ENCODE measurements around the gene C7orf33. TPM values are rescaled to one million over a fixed set of nuclear protein-coding genes. Genes with fewer than 3 reads are reported as not detected.
"Not testable (repeated sequence)": the region's sequence is repeated elsewhere in the genome, so short reads cannot be mapped to it uniquely, and the experiment has no call there.

Gene C7orf33
- polyA plus RNA-seq, 4 donors, result not detected

DNA sequence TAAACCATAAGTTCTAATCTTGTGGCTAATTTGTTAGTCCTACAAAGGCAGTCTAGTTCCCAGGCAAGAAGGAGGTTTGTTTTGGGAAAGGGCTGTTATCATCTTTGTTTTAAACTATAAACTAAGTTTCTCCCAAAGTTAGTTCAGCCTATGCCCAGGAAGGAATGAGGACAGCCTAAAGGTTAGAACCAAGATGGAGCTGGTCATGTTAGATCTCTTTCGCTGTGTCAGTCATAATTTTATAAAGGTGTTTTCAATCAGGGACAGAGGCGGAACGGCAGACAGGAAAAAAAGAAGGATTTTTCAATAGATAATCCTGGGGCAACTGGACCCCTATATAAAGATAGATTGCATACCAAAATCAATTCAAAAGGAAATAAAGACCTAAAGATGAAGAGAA, 19.6 kb upstream of the C7orf33 start:
- H3K36me3 ChIP-seq (ENCODE audit: control insufficient read depth in 3 of 3, insufficient read depth in 2 of 3, low read depth in 1 of 3, low read length in 3 of 3); FAIRE-seq; H3K4me1 ChIP-seq (ENCODE audit: control insufficient read depth in 3 of 3, insufficient read depth in 2 of 3, low read depth in 1 of 3, low read length in 2 of 3); H3K4me3 ChIP-seq (ENCODE audit: low read depth in 1 of 3, low read length in 3 of 3); H3K27ac ChIP-seq (ENCODE audit: low read depth in 1 of 3, low read length in 2 of 3); H3K9me3 ChIP-seq (ENCODE audit: control insufficient read depth in 2 of 2, insufficient read depth in 1 of 2, low read depth in 1 of 2, low read length in 1 of 2); H3K27me3 ChIP-seq (ENCODE audit: control insufficient read depth in 3 of 3, insufficient read depth in 3 of 3, low read length in 3 of 3); DNase-seq: not testable (repeated sequence)
- 92 to 99% (median 94%) methylated on average over 3 of the region's 3 CpGs for WGBS, 3 donors

DNA sequence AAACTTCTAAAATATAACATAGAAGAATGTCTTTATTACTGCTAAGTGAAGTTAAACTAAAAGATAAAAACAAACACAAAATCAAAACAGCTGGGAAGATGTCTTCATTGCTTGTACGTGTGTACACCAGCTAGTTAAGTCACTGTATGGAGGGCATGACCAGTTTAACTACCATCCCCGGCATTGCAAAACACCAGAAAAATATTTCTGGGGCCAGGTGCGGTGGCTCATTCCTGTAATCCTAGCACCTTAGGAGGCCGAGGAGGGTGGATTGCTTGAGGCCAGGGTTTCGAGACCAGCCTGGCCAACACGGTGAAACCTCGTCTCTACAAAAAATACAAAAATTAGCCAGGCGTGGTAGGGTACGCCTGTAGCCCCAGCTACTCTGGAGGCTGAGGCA, 19.2 kb upstream of the C7orf33 start:
- no peak for FAIRE-seq

DNA sequence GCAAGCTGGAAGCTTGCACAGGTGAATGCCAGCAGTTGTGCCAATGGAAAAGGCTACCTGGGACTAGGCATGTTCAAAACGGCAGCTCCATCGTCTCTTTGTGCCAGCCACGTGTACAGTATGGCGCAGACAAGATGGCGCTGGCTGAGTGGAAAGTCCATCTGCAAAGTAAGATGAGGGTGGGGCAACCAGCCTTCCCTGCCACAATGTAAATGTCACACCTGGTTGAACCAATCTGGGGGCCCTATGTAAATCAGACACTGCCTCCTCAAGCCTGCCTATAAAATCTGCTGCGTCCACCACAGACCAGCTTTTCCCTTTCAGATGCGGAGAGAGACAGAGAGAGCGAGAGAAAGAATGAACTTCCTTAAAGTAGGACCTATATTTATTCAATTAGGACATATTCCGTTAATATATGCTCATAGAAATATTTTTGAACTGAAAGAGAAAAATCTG, 18.5 kb upstream of the C7orf33 start:
- WGBS, 3 donors, result 85 to 88% (median 87%) methylated on average over 9 of the region's 9 CpGs
- H3K4me1 ChIP-seq (ENCODE audit: control insufficient read depth in 3 of 3, insufficient read depth in 2 of 3, low read depth in 1 of 3, low read length in 2 of 3), result no peaks in the 10 kb centered on the region
- FAIRE-seq, result no peak

More for the DNA sequence above, 19.2 kb upstream of the C7orf33 start:
- Histone ChIP-seq H3K27me3 (ENCODE audit: control insufficient read depth in 3 of 3, insufficient read depth in 3 of 3, low read length in 3 of 3) (no peaks in the 10 kb centered on the region), H3K4me3 (ENCODE audit: low read depth in 1 of 3, low read length in 3 of 3) (no peak overlapping the region), H3K36me3 (ENCODE audit: control insufficient read depth in 3 of 3, insufficient read depth in 2 of 3, low read depth in 1 of 3, low read length in 3 of 3) (no peaks in the 10 kb centered on the region), H3K4me1 (ENCODE audit: control insufficient read depth in 3 of 3, insufficient read depth in 2 of 3, low read depth in 1 of 3, low read length in 2 of 3) (peaks cover 0 to under 1% (median 0%) of the 10 kb centered on the region in 3 donors), H3K27ac (ENCODE audit: low read depth in 1 of 3, low read length in 2 of 3) (no peak overlapping the region), H3K9me3 (ENCODE audit: control insufficient read depth in 2 of 2, insufficient read depth in 1 of 2, low read depth in 1 of 2, low read length in 1 of 2) (no peaks in the 10 kb centered on the region)
- WGBS, 3 donors, result 85 to 90% (median 85%) methylated on average over 9 of the region's 9 CpGs
- DNase-seq, result no peak

DNA sequence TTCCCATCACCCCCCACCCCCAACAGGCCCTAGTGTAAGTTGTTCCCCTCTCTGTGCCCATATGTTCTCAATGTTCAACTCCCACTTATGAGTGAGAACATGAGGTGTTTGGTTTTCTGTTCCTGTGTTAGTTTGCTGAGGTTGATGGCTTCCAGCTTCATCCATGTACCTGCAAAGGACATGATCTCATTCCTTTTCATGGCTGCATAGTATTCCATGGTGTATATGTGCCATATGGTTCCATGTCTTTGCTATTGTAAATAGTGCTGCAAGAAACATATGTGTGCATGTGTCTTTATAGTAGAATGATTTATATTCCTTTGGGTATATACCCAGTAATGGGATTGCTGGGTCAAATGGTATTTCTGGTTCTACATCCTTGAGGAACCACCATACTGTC, 17.0 kb upstream of the C7orf33 start:
- not testable (repeated sequence) for H3K27ac ChIP-seq (ENCODE audit: low read depth in 1 of 3, low read length in 2 of 3); FAIRE-seq; H3K9me3 ChIP-seq (ENCODE audit: control insufficient read depth in 2 of 2, insufficient read depth in 1 of 2, low read depth in 1 of 2, low read length in 1 of 2); H3K4me1 ChIP-seq (ENCODE audit: control insufficient read depth in 3 of 3, insufficient read depth in 2 of 3, low read depth in 1 of 3, low read length in 2 of 3); DNase-seq; H3K4me3 ChIP-seq (ENCODE audit: low read depth in 1 of 3, low read length in 3 of 3); H3K27me3 ChIP-seq (ENCODE audit: control insufficient read depth in 3 of 3, insufficient read depth in 3 of 3, low read length in 3 of 3); H3K36me3 ChIP-seq (ENCODE audit: control insufficient read depth in 3 of 3, insufficient read depth in 2 of 3, low read depth in 1 of 3, low read length in 3 of 3)

More for the DNA sequence above, 18.5 kb upstream of the C7orf33 start:
- no peak overlapping the region for H3K27ac ChIP-seq (ENCODE audit: low read depth in 1 of 3, low read length in 2 of 3)
- H3K36me3 ChIP-seq (ENCODE audit: control insufficient read depth in 3 of 3, insufficient read depth in 2 of 3, low read depth in 1 of 3, low read length in 3 of 3), result no peaks in the 10 kb centered on the region
- H3K27me3 ChIP-seq (ENCODE audit: control insufficient read depth in 3 of 3, insufficient read depth in 3 of 3, low read length in 3 of 3), result no peaks in the 10 kb centered on the region
- H3K4me3 ChIP-seq (ENCODE audit: low read depth in 1 of 3, low read length in 3 of 3), result no peak overlapping the region
- DNase-seq, result no peak
- no peaks in the 10 kb centered on the region for H3K9me3 ChIP-seq (ENCODE audit: control insufficient read depth in 2 of 2, insufficient read depth in 1 of 2, low read depth in 1 of 2, low read length in 1 of 2)

DNA sequence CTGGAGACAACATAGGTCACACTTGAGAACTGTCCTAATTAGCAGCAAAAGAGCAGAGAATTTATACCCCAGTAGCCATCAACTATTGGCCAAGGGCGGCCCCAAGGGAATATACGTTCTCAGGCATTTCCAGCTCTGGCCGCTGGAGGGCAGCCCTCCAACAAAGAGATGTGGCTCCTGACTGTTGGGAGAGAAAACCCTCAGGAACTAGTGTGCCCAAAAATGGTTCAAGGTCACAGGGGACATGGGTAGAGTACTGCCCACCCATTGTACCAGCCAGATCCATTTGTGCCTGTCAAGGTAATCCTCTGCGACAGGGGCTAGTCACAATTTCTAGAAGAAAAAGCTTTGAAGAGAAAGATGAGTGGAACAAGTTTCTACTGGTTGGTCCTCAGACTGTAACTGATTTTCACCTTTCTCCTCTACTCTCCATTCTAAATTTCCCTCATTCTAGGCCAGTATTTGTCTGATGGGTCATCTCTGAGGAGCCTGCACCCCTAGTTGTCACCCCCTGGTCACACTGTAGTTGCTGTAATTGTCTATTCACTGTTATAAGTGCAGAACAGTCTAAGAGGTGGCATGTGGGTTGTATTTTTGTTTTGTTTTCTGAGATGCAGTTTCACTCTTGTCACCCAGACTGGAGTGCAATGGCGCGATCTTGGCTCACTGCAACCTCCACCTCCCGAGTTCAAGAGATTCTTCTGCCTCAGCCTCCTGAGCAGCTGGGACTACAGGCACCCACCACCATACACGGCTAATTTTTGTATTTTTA, 14.7 kb upstream of the C7orf33 start:
- H3K9me3 ChIP-seq (ENCODE audit: control insufficient read depth in 2 of 2, insufficient read depth in 1 of 2, low read depth in 1 of 2, low read length in 1 of 2), result no peaks in the 10 kb centered on the region
- FAIRE-seq, result no peak
- 36 to 46% (median 44%) methylated on average over 8 of the region's 8 CpGs for WGBS, 3 donors

DNA sequence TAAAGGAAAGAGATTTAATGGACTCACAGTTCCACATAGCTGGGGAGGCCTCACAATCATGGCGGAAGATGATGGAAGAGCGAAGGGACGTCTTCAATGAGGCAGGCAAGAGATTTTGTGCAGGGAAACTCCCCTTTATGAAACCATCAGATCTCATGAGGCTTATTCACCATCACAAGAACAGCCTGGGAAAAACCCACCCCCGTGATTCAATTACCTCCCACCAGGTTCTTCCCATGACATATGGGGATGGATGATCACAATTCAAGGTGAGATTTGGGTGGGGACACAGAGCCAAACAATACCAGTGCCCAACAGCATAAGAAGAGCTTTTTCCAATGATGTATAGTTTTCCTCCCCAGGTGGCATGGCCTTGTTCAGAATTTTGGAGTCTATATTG, 11.2 kb upstream of the C7orf33 start:
- DNase-seq, result no peak

More for the DNA sequence above, 14.7 kb upstream of the C7orf33 start:
- no peaks in the 10 kb centered on the region for H3K27me3 ChIP-seq (ENCODE audit: control insufficient read depth in 3 of 3, insufficient read depth in 3 of 3, low read length in 3 of 3)
- H3K36me3 ChIP-seq (ENCODE audit: control insufficient read depth in 3 of 3, insufficient read depth in 2 of 3, low read depth in 1 of 3, low read length in 3 of 3), result no peaks in the 10 kb centered on the region
- H3K4me1 ChIP-seq (ENCODE audit: control insufficient read depth in 3 of 3, insufficient read depth in 2 of 3, low read depth in 1 of 3, low read length in 2 of 3), result no peaks in the 10 kb centered on the region
- DNase-seq, result peak; percentile 62 to 73
- no peak overlapping the region for H3K27ac ChIP-seq (ENCODE audit: low read depth in 1 of 3, low read length in 2 of 3)
- H3K4me3 ChIP-seq (ENCODE audit: low read depth in 1 of 3, low read length in 3 of 3), result no peak overlapping the region

DNA sequence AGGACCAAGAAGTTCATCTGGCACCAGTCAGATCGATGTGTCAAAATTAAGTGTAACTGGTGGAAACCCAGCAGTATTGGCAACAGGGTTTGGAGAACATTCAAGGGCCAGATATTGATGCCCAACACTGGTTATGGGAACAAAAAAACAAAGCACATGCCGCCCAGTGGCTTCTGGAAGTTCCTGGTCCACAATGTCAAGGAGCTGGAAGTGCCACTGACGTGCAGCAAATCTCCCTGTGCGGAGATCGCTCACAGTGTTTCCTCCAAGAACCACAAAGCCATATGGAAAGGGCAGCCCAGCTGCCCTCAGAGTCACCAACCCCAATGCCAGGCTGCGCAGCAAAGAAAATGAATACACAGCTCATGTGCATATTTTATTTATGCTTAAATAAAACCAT, 10.1 kb upstream of the C7orf33 start:
- FAIRE-seq (no peak), DNase-seq (no peak)
- H3K36me3 ChIP-seq (ENCODE audit: control insufficient read depth in 3 of 3, insufficient read depth in 2 of 3, low read depth in 1 of 3, low read length in 3 of 3), result no peaks in the 10 kb centered on the region
- H3K4me1 ChIP-seq (ENCODE audit: control insufficient read depth in 3 of 3, insufficient read depth in 2 of 3, low read depth in 1 of 3, low read length in 2 of 3), result no peaks in the 10 kb centered on the region
- H3K27me3 ChIP-seq (ENCODE audit: control insufficient read depth in 3 of 3, insufficient read depth in 3 of 3, low read length in 3 of 3), result peaks cover 0 to 3% (median 0%) of the 10 kb centered on the region in 3 donors
- H3K27ac ChIP-seq (ENCODE audit: low read depth in 1 of 3, low read length in 2 of 3), result no peak overlapping the region
- H3K9me3 ChIP-seq (ENCODE audit: control insufficient read depth in 2 of 2, insufficient read depth in 1 of 2, low read depth in 1 of 2, low read length in 1 of 2), result no peaks in the 10 kb centered on the region
- H3K4me3 ChIP-seq (ENCODE audit: low read depth in 1 of 3, low read length in 3 of 3), result no peak overlapping the region
- 86 to 98% (median 94%) methylated on average over 6 of the region's 6 CpGs for WGBS, 3 donors

More for the DNA sequence above, 11.2 kb upstream of the C7orf33 start:
- WGBS, 3 donors, result 86 to 87% (median 86%) methylated on average over 4 of the region's 4 CpGs
- Histone ChIP-seq H3K4me1 (ENCODE audit: control insufficient read depth in 3 of 3, insufficient read depth in 2 of 3, low read depth in 1 of 3, low read length in 2 of 3) (no peaks in the 10 kb centered on the region), H3K9me3 (ENCODE audit: control insufficient read depth in 2 of 2, insufficient read depth in 1 of 2, low read depth in 1 of 2, low read length in 1 of 2) (no peaks in the 10 kb centered on the region), H3K27me3 (ENCODE audit: control insufficient read depth in 3 of 3, insufficient read depth in 3 of 3, low read length in 3 of 3) (peaks cover 0 to 3% (median 0%) of the 10 kb centered on the region in 3 donors), H3K36me3 (ENCODE audit: control insufficient read depth in 3 of 3, insufficient read depth in 2 of 3, low read depth in 1 of 3, low read length in 3 of 3) (no peaks in the 10 kb centered on the region), H3K27ac (ENCODE audit: low read depth in 1 of 3, low read length in 2 of 3) (no peak overlapping the region), H3K4me3 (ENCODE audit: low read depth in 1 of 3, low read length in 3 of 3) (no peak overlapping the region)
- no peak for FAIRE-seq

DNA sequence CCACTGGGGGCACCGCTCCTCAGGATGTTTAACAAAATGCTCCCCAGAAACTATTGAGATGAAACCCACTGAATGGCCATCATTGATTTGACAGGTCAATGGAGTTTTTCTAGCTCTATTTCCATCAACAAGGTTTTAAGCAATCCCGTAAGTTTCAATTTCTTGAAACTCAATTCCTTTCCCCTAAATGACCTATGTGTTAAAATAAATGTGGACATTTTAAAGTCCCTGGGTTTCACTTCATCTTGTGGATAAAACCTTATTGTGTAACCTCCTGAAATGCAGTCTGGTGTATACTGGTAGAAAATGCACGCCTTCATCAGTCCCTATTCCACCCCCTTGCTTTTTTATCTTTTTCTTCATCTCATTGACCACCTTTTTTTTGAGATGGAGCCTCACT, 8.9 kb upstream of the C7orf33 start:
- FAIRE-seq (no peak), DNase-seq (no peak)
- Histone ChIP-seq H3K9me3 (ENCODE audit: control insufficient read depth in 2 of 2, insufficient read depth in 1 of 2, low read depth in 1 of 2, low read length in 1 of 2) (no peaks in the 10 kb centered on the region), H3K4me3 (ENCODE audit: low read depth in 1 of 3, low read length in 3 of 3) (no peak overlapping the region), H3K27ac (ENCODE audit: low read depth in 1 of 3, low read length in 2 of 3) (no peak overlapping the region), H3K4me1 (ENCODE audit: control insufficient read depth in 3 of 3, insufficient read depth in 2 of 3, low read depth in 1 of 3, low read length in 2 of 3) (no peaks in the 10 kb centered on the region), H3K36me3 (ENCODE audit: control insufficient read depth in 3 of 3, insufficient read depth in 2 of 3, low read depth in 1 of 3, low read length in 3 of 3) (no peaks in the 10 kb centered on the region), H3K27me3 (ENCODE audit: control insufficient read depth in 3 of 3, insufficient read depth in 3 of 3, low read length in 3 of 3) (peaks cover 0 to 3% (median 0%) of the 10 kb centered on the region in 3 donors)
- 87 to 89% (median 87%) methylated on average over 3 of the region's 3 CpGs for WGBS, 3 donors

All from small intestine (tissue), 7 donors.